MM.1S (cell line): Measurements from ENCODE around the gene PODXL2.

Experiments used
- DNase-seq: peaks from one replicate; pipeline ENCODE4 v3.0.0-alpha.2; 2015
- H2AFZ ChIP-seq: fragments of 300-600 bp; sonication (generic); 2 replicates; pipeline ENCODE4 v1.6.0; 2016; ENCODE audit warnings: antibody characterized with exemption, low read length
- H3F3A ChIP-seq: fragments of 300-600 bp; sonication (generic); 2 replicates; pipeline ENCODE4 v1.6.1; 2016; ENCODE audit warnings: mild to moderate bottlenecking, antibody characterized with exemption, low read length, moderate library complexity, mixed read lengths; ENCODE audit not compliant: insufficient read depth
- H3K27ac ChIP-seq: fragments of 300-600 bp; sonication (generic); 2 replicates; pipeline ENCODE4 v1.5.1; 2016; ENCODE audit warnings: mild to moderate bottlenecking, low read length
- H3K27me3 ChIP-seq: fragments of 300-600 bp; sonication (generic); replicated peaks from 2 replicates; pipeline ENCODE4 v1.6.0; 2016; ENCODE audit warnings: low read length; ENCODE audit not compliant: insufficient read depth
- H3K36me3 ChIP-seq: fragments of 300-600 bp; sonication (generic); replicated peaks from 2 replicates; pipeline ENCODE4 v1.6.1; 2016; ENCODE audit warnings: mild to moderate bottlenecking, low read length, mixed read lengths; ENCODE audit not compliant: insufficient read depth
- H3K4me1 ChIP-seq: fragments of 300-600 bp; sonication (generic); 2 replicates; pipeline ENCODE4 v1.6.1; 2016; ENCODE audit warnings: low read length, mixed read lengths
- H3K4me2 ChIP-seq: fragments of 300-600 bp; sonication (generic); 2 replicates; pipeline ENCODE4 v1.6.0; 2016; ENCODE audit warnings: low read depth, low read length
- H3K4me3 ChIP-seq: fragments of 300-600 bp; sonication (generic); 2 replicates; pipeline ENCODE4 v1.5.1; 2016; ENCODE audit warnings: low read length, mixed read lengths
- H3K79me2 ChIP-seq: fragments of 300-600 bp; sonication (generic); 2 replicates; pipeline ENCODE4 v1.6.1; 2016; ENCODE audit warnings: mixed run types, low read length, mixed read lengths
- H3K9ac ChIP-seq: fragments of 300-600 bp; sonication (generic); 2 replicates; pipeline ENCODE4 v1.6.1; 2016; ENCODE audit warnings: low read length, mixed read lengths
- H3K9me2 ChIP-seq: fragments of 300-600 bp; sonication (generic); replicated peaks from 2 replicates; pipeline ENCODE4 v1.6.1; 2016; ENCODE audit warnings: mild to moderate bottlenecking, low read length, mixed read lengths; ENCODE audit not compliant: insufficient read depth
- H3K9me3 ChIP-seq: fragments of 300-600 bp; sonication (generic); replicated peaks from 2 replicates; pipeline ENCODE4 v1.6.1; 2016; ENCODE audit warnings: mild to moderate bottlenecking, low read length, mixed read lengths; ENCODE audit not compliant: insufficient read depth
- H4K20me1 ChIP-seq: fragments of 300-600 bp; sonication (generic); 2 replicates; pipeline ENCODE4 v1.6.1; 2016; ENCODE audit warnings: mild to moderate bottlenecking, low read length, moderate library complexity, mixed read lengths; ENCODE audit not compliant: insufficient read depth
- CTCF ChIP-seq: fragments of 300-600 bp; sonication (generic); IDR thresholded peaks from 2 replicates; pipeline ENCODE4 v1.5.1; 2016; ENCODE audit warnings: antibody characterized with exemption, low read length, mixed read lengths
- EZH2 ChIP-seq: fragments of 300-600 bp; sonication (generic); optimal IDR thresholded peaks from 2 replicates; pipeline ENCODE3; 2017; ENCODE audit warnings: low read depth, mild to moderate bottlenecking, antibody characterized with exemption, low read length, mixed read lengths
- EZH2phosphoT487 ChIP-seq: fragments of 300-600 bp; sonication (generic); IDR thresholded peaks from 2 replicates; pipeline ENCODE4 v1.6.1; 2018; ENCODE audit warnings: antibody characterized with exemption, low read length

PODXL2 gene

GRCh38 chr3:127666676-127667075, 37.7 kb downstream of the PODXL2 start:
- TF ChIP-seq EZH2 (no peak), CTCF (no peak), EZH2phosphoT487 (no peak)

GRCh38 chr3:127667119-127667681, 38.2 kb downstream of the PODXL2 start:
- no peak overlapping the region for H3K27ac ChIP-seq

More at GRCh38 chr3:127666676-127667075, 37.7 kb downstream of the PODXL2 start:
- 0 out of 2 replicates have a peak, but pooled peaks cover under 1% of the 10 kb centered on the region for H3K4me1 ChIP-seq
- no peaks in the 10 kb centered on the region for H3K9me3 ChIP-seq
- H3K27me3 ChIP-seq, result no peaks in the 10 kb centered on the region
- no peaks in the 10 kb centered on the region for H3K36me3 ChIP-seq
- no peak overlapping the region for H3K4me3 ChIP-seq
- no peaks in the 10 kb centered on the region for H3K9me2 ChIP-seq
- no peaks in the 10 kb centered on the region for H3F3A ChIP-seq
- H3K79me2 ChIP-seq, result no peaks in the 10 kb centered on the region
- no peak overlapping the region for H3K27ac ChIP-seq
- H4K20me1 ChIP-seq, result no peaks in the 10 kb centered on the region
- no peak overlapping the region for H3K4me2 ChIP-seq
- DNase-seq, result no peak
- no peak overlapping the region for H3K9ac ChIP-seq
- H2AFZ ChIP-seq, result no peak overlapping the region

DNA sequence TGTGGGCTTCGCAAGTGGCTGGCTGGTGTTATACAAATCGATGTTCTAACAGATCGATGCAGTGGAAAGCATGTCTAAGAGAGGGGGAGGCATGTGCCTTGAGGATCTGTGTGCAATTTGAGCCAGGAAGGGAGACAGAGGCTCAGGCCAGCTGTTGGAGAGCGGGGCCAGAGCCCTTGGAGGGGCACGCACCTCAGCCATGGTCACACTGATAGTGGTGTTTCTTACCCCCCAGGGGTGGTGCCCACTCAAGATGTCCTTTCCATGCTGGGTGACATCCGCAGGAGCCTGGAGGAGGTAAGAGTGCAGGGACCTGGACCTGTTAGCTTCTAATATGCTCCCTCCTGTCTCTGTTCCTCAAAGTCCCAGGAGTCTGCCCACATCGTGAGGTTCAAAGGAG, 39.9 kb downstream of the PODXL2 start:
- no peak overlapping the region for H2AFZ ChIP-seq
- no peak overlapping the region for H3K27ac ChIP-seq
- no peaks in the 10 kb centered on the region for H3K36me3 ChIP-seq
- no peak for TF ChIP-seq CTCF
- no peak for TF ChIP-seq EZH2phosphoT487
- no peak for TF ChIP-seq EZH2
- no peak overlapping the region for H3K4me2 ChIP-seq
- no peak overlapping the region for H3K9ac ChIP-seq
- no peaks in the 10 kb centered on the region for H3K27me3 ChIP-seq
- no peaks in the 10 kb centered on the region; the same call in 1 of the 2 replicates for H3K79me2 ChIP-seq
- no peaks in the 10 kb centered on the region for H3K9me2 ChIP-seq
- H4K20me1 ChIP-seq, result no peaks in the 10 kb centered on the region
- H3F3A ChIP-seq, result no peaks in the 10 kb centered on the region
- no peaks in the 10 kb centered on the region for H3K9me3 ChIP-seq
- H3K4me1 ChIP-seq, result 0 out of 2 replicates have a peak, but pooled peaks cover 5% of the 10 kb centered on the region
- no peak for DNase-seq
- H3K4me3 ChIP-seq, result no peak overlapping the region

More at GRCh38 chr3:127667119-127667681, 38.2 kb downstream of the PODXL2 start:
- Histone ChIP-seq H3K36me3 (no peaks in the 10 kb centered on the region), H4K20me1 (no peaks in the 10 kb centered on the region), H3K4me3 (no peak overlapping the region), H3K4me2 (no peak overlapping the region), H2AFZ (no peak overlapping the region), H3K9ac (no peak overlapping the region), H3K79me2 (no peaks in the 10 kb centered on the region), H3K27me3 (no peaks in the 10 kb centered on the region), H3K9me2 (no peaks in the 10 kb centered on the region), H3F3A (no peaks in the 10 kb centered on the region), H3K4me1 (0 out of 2 replicates have a peak, but pooled peaks cover 5% of the 10 kb centered on the region), H3K9me3 (no peaks in the 10 kb centered on the region)
- no peak for TF ChIP-seq EZH2
- TF ChIP-seq EZH2phosphoT487, result no peak
- no peak for TF ChIP-seq CTCF
- DNase-seq, result no peak
